ENCODE data around the gene NSUN6.

DNA sequence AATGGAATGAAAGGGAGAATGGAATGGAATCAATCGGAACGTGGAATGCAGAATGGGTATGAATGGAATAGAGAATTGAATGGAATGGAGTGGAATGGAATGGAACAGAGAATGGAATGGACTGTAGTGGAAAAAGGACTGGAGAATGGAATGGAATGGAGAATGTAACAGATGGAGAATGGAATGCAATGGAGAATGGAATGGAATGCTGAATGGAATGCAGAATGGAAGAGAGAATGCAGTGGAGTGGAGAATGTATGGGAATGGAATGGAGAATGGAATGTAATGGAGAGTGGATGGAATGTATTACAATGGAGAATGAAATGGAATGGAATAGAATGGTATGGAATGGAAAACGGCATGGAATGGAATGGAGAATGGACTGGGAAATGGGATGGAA, 96.9 kb downstream of the NSUN6 start:
- TF ChIP-seq, protein P1, sequence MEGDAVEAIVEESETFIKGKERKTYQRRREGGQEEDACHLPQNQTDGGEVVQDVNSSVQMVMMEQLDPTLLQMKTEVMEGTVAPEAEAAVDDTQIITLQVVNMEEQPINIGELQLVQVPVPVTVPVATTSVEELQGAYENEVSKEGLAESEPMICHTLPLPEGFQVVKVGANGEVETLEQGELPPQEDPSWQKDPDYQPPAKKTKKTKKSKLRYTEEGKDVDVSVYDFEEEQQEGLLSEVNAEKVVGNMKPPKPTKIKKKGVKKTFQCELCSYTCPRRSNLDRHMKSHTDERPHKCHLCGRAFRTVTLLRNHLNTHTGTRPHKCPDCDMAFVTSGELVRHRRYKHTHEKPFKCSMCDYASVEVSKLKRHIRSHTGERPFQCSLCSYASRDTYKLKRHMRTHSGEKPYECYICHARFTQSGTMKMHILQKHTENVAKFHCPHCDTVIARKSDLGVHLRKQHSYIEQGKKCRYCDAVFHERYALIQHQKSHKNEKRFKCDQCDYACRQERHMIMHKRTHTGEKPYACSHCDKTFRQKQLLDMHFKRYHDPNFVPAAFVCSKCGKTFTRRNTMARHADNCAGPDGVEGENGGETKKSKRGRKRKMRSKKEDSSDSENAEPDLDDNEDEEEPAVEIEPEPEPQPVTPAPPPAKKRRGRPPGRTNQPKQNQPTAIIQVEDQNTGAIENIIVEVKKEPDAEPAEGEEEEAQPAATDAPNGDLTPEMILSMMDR (conservative IDR thresholded peaks at IDR 0.05; ENCODE audit: low read depth in 2 of 2) = no peak
- TF ChIP-seq JUNB (IDR thresholded peaks at IDR 0.05; ENCODE audit: unreplicated experiment) (no peak), EZH2 (IDR thresholded peaks at IDR 0.05; ENCODE audit: low read depth, unreplicated experiment) (no peak)
